ENCODE data around the gene AGAP1. TPM values are rescaled to one million over a fixed set of nuclear protein-coding genes. Genes with fewer than 3 reads are reported as not detected.

AGAP1 gene
- total RNA-seq, 1 donor from 2014 or later, result 20.4 TPM

DNA sequence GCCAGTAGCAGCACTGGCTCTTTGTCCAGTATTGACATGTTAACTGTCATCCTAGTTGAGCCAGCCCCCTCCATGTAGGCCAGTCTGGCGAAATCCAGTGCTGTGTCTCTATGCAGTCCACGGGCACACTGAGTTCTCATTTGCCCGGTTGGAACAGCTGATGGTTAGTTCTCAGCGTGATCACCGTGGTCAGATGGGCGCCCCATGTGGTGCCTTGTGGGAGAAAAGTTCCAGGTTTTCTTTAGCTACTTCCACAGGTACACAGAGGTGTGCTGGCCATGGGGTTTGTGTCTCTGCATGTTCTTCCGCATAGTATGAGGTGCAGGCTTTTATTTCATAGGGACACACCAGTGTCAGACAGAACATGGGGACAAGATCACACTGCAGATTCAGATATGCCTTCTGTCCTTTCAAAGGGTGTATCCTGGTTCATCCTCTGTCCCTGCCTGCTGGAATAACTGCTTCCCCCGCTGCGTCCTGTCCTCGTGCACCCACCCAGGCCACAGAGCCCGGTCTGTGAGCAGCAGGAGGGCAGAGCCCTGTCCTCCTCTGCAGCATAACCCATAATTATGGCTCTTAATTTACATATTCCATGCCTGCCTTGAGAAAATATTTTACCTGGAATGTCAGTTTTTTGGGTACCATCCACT is 340.3 kb downstream of the AGAP1 start:
- Histone ChIP-seq H3K9me3 (ENCODE audit: low read depth) (no peaks in the 10 kb centered on the region), H3K79me2 (ENCODE audit: low read depth) (no peaks in the 10 kb centered on the region), H3K27ac (no peak overlapping the region), H3K27me3 (no peaks in the 10 kb centered on the region), H3K4me2 (no peak overlapping the region), H3K9ac (no peak overlapping the region), H3F3A (ENCODE audit: low read depth) (no peaks in the 10 kb centered on the region), H4K20me1 (ENCODE audit: low read depth) (peaks cover 30% of the 10 kb centered on the region), H2AFZ (replicated peaks) (no peak overlapping the region), H3K4me3 (no peak overlapping the region), H3K4me1 (no peaks in the 10 kb centered on the region), H3K36me3 (no peaks in the 10 kb centered on the region)
- H3K27me3 Mint-ChIP-seq (ENCODE audit: insufficient read depth, low read depth), result peaks cover under 1% of the 10 kb centered on the region
- peaks cover 19% of the 10 kb centered on the region for H3K36me3 Mint-ChIP-seq
- TF ChIP-seq EZH2phosphoT487 (IDR thresholded peaks at IDR 0.05) (no peak), EZH2 (IDR thresholded peaks at IDR 0.05) (no peak)
- TF ChIP-seq, protein P1, sequence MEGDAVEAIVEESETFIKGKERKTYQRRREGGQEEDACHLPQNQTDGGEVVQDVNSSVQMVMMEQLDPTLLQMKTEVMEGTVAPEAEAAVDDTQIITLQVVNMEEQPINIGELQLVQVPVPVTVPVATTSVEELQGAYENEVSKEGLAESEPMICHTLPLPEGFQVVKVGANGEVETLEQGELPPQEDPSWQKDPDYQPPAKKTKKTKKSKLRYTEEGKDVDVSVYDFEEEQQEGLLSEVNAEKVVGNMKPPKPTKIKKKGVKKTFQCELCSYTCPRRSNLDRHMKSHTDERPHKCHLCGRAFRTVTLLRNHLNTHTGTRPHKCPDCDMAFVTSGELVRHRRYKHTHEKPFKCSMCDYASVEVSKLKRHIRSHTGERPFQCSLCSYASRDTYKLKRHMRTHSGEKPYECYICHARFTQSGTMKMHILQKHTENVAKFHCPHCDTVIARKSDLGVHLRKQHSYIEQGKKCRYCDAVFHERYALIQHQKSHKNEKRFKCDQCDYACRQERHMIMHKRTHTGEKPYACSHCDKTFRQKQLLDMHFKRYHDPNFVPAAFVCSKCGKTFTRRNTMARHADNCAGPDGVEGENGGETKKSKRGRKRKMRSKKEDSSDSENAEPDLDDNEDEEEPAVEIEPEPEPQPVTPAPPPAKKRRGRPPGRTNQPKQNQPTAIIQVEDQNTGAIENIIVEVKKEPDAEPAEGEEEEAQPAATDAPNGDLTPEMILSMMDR (IDR thresholded peaks at IDR 0.05), result no peak
- no peak for DNase-seq (ENCODE audit: low spot score)
- peaks cover 15% of the 10 kb centered on the region for H3K4me1 Mint-ChIP-seq
- no peak overlapping the region for H3K27ac Mint-ChIP-seq
- no peaks in the 10 kb centered on the region for H3K9me3 Mint-ChIP-seq
- H3K4me3 Mint-ChIP-seq, result no peak overlapping the region

- Mint-ChIP-seq H3K4me3 (no peak overlapping the region), H3K27me3 (ENCODE audit: insufficient read depth, low read depth) (peaks cover 2% of the 10 kb centered on the region), H3K9me3 (no peaks in the 10 kb centered on the region), H3K27ac (no peak overlapping the region), H3K4me1 (peaks cover 15% of the 10 kb centered on the region), H3K36me3 (peaks cover 19% of the 10 kb centered on the region)
- H4K20me1 ChIP-seq (ENCODE audit: low read depth), result peaks cover 30% of the 10 kb centered on the region
- H3K4me2 ChIP-seq, result no peak overlapping the region
- no peaks in the 10 kb centered on the region for H3K27me3 ChIP-seq
- no peaks in the 10 kb centered on the region for H3K4me1 ChIP-seq
- H3K9ac ChIP-seq, result no peak overlapping the region
- H3K79me2 ChIP-seq (ENCODE audit: low read depth), result no peaks in the 10 kb centered on the region
- no peaks in the 10 kb centered on the region for H3K36me3 ChIP-seq
- no peaks in the 10 kb centered on the region for H3K9me3 ChIP-seq (ENCODE audit: low read depth)
- H3F3A ChIP-seq (ENCODE audit: low read depth), result no peaks in the 10 kb centered on the region
- no peak for DNase-seq (ENCODE audit: low spot score)
- TF ChIP-seq EZH2phosphoT487 (IDR thresholded peaks at IDR 0.05) (no peak), EZH2 (IDR thresholded peaks at IDR 0.05) (no peak)
- TF ChIP-seq, protein P1 (IDR thresholded peaks at IDR 0.05), result no peak
- no peak overlapping the region for H2AFZ ChIP-seq (replicated peaks)
- no peak overlapping the region for H3K4me3 ChIP-seq
- H3K27ac ChIP-seq, result no peak overlapping the region
Observed at GRCh38 chr2:235834781-235835180, 340.9 kb downstream of the AGAP1 start.

DNA sequence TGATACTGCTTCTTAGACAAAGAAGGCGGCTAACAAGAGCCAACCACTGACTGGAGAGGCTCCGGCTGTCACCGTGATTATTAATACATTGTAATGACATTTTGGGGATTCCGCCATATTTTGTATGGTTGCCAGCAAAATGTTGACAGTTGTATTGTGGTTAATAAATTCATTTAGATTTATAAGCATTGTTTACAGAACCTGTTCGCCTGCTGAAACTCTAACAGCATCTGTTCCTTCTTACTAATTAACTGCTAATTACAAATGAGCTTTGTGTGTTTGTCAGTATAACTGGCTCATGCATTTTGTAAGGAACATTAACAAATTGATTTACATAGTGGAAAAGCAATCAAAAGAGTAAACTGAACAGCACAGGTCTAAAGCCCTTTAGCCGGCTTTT is 342.0 kb downstream of the AGAP1 start:
- DNase-seq (ENCODE audit: low spot score), result no peak
- peaks cover 30% of the 10 kb centered on the region for H4K20me1 ChIP-seq (ENCODE audit: low read depth)
- H3K36me3 Mint-ChIP-seq, result peaks cover 14% of the 10 kb centered on the region
- no peaks in the 10 kb centered on the region for H3F3A ChIP-seq (ENCODE audit: low read depth)
- H2AFZ ChIP-seq (replicated peaks), result no peak overlapping the region
- H3K4me1 ChIP-seq, result no peaks in the 10 kb centered on the region
- no peaks in the 10 kb centered on the region for H3K79me2 ChIP-seq (ENCODE audit: low read depth)
- peaks cover 2% of the 10 kb centered on the region for H3K27me3 Mint-ChIP-seq (ENCODE audit: insufficient read depth, low read depth)
- peaks cover 15% of the 10 kb centered on the region for H3K4me1 Mint-ChIP-seq
- no peaks in the 10 kb centered on the region for H3K27me3 ChIP-seq
- no peak overlapping the region for H3K27ac ChIP-seq
- H3K27ac Mint-ChIP-seq, result no peak overlapping the region
- TF ChIP-seq, protein P1 (IDR thresholded peaks at IDR 0.05), result no peak
- TF ChIP-seq EZH2phosphoT487 (IDR thresholded peaks at IDR 0.05) (no peak), EZH2 (IDR thresholded peaks at IDR 0.05) (no peak)
- no peak overlapping the region for H3K4me2 ChIP-seq
- no peak overlapping the region for H3K9ac ChIP-seq
- H3K4me3 Mint-ChIP-seq, result no peak overlapping the region
- no peaks in the 10 kb centered on the region for H3K36me3 ChIP-seq
- no peaks in the 10 kb centered on the region for H3K9me3 Mint-ChIP-seq
- no peaks in the 10 kb centered on the region for H3K9me3 ChIP-seq (ENCODE audit: low read depth)
- H3K4me3 ChIP-seq, result no peak overlapping the region

Data from neural progenitor cell (in vitro differentiated cells).